HL-60 (cell line): ENCODE data around the gene SWSAP1.

Source experiments
- POLR2AphosphoS5 ChIP-seq: IDR thresholded peaks from 2 replicates; pipeline ENCODE4 v1.6.1; 2012; ENCODE audit warnings: low read depth
- TF ChIP-seq, protein P1 (sequence below): IDR thresholded peaks from one replicate; pipeline ENCODE4 v1.5.1; 2011; ENCODE audit warnings: low read length, control low read depth, inconsistent platforms; ENCODE audit not compliant: insufficient read depth

GRCh38 chr19:11405846-11406643 is 31.6 kb downstream of the SWSAP1 start:
- TF ChIP-seq, protein P1, sequence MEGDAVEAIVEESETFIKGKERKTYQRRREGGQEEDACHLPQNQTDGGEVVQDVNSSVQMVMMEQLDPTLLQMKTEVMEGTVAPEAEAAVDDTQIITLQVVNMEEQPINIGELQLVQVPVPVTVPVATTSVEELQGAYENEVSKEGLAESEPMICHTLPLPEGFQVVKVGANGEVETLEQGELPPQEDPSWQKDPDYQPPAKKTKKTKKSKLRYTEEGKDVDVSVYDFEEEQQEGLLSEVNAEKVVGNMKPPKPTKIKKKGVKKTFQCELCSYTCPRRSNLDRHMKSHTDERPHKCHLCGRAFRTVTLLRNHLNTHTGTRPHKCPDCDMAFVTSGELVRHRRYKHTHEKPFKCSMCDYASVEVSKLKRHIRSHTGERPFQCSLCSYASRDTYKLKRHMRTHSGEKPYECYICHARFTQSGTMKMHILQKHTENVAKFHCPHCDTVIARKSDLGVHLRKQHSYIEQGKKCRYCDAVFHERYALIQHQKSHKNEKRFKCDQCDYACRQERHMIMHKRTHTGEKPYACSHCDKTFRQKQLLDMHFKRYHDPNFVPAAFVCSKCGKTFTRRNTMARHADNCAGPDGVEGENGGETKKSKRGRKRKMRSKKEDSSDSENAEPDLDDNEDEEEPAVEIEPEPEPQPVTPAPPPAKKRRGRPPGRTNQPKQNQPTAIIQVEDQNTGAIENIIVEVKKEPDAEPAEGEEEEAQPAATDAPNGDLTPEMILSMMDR, result no peak
- TF ChIP-seq POLR2AphosphoS5, result no peak
